Body of pancreas (tissue), 4 donors: ENCODE data around the gene PPP1CA.

ENCODE experiments used
- POLR2A ChIP-seq, 3 donors: fragments of 450-650 bp; IDR thresholded peaks; one replicate each; pipeline ENCODE4 v1.6.1; 2016; ENCODE audit warnings: antibody characterized with exemption in 3 of 3, mild to moderate bottlenecking in 2 of 3
- TF ChIP-seq, protein P1 (sequence below), 7 experiments: fragments of 450-650 bp in 4 of 7; fragments of 200-600 bp in 3 of 7; sonication (generic) in 3 of 7; IDR thresholded peaks; one replicate each; pipeline ENCODE4 v1.5.1; 2016 to 2019; ENCODE audit warnings: antibody characterized with exemption in 7 of 7

DNA sequence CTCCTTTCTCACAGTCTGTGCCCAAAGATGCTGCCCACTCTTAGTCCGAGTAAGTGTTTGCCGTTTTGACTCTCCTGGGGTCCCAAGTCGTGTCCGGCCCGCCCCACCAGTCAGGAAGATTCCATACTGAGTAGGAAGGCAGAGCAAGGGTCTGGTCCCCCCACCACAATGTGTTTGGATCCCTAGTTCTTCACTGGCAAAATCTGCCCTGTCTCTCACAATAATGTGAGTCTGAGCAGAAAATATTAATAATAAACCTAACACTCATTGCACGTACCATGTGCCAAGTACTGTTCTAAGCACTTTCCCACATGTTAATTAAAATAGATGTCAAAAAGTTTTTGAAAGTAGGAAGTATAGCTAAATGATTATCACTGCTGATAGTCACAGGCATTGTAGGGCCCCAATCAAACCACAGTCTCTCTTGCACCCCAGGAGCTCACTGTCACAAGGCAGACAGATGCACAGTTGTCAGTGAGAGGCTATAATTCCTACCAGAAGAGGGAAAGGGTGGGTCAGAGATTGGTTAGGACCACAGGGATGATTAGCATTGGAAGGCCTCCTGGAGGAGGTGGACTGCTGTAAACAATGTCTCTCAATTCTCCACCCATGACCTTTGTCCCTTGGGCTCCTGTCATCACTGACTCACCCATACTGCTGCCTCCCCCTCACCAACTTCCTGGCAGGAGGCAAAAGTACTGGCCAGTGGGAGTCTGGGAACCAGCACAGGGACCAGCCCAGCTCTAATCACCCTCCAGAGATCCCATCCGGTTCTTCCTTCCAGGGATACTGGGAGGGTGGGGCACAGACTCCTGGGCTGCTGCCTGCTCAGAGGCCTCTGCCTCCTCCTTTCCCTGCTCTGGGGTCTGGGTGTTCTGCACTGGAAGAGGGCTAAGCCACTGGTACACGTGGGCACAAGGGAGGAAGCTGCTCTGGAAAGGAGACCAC is 47.3 kb downstream of the PPP1CA start:
- TF ChIP-seq, protein P1, sequence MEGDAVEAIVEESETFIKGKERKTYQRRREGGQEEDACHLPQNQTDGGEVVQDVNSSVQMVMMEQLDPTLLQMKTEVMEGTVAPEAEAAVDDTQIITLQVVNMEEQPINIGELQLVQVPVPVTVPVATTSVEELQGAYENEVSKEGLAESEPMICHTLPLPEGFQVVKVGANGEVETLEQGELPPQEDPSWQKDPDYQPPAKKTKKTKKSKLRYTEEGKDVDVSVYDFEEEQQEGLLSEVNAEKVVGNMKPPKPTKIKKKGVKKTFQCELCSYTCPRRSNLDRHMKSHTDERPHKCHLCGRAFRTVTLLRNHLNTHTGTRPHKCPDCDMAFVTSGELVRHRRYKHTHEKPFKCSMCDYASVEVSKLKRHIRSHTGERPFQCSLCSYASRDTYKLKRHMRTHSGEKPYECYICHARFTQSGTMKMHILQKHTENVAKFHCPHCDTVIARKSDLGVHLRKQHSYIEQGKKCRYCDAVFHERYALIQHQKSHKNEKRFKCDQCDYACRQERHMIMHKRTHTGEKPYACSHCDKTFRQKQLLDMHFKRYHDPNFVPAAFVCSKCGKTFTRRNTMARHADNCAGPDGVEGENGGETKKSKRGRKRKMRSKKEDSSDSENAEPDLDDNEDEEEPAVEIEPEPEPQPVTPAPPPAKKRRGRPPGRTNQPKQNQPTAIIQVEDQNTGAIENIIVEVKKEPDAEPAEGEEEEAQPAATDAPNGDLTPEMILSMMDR (IDR thresholded peaks at IDR 0.05), result no peak
- no peak for TF ChIP-seq POLR2A (IDR thresholded peaks at IDR 0.05)
